Occipital lobe (tissue), 2 donors: ENCODE results near the gene HPSE2. TPM values are rescaled to one million over a fixed set of nuclear protein-coding genes. Genes with fewer than 3 reads are reported as not detected.
"Not testable (repeated sequence)": the region's sequence is repeated elsewhere in the genome, so short reads cannot be mapped to it uniquely, and the experiment has no call there.

Experiments
- DNase-seq: peaks from one replicate; lab custom pipeline; 2025; lab: John Stamatoyannopoulos, UW
- total RNA-seq: library from RNA; depleted of rRNA; stranded (reverse); fragments of >200 nt; gene quantifications from one replicate; pipeline ENCODE4 v1.2.3, GENCODE V29; 2014

HPSE2 gene
- not detected for total RNA-seq

DNA sequence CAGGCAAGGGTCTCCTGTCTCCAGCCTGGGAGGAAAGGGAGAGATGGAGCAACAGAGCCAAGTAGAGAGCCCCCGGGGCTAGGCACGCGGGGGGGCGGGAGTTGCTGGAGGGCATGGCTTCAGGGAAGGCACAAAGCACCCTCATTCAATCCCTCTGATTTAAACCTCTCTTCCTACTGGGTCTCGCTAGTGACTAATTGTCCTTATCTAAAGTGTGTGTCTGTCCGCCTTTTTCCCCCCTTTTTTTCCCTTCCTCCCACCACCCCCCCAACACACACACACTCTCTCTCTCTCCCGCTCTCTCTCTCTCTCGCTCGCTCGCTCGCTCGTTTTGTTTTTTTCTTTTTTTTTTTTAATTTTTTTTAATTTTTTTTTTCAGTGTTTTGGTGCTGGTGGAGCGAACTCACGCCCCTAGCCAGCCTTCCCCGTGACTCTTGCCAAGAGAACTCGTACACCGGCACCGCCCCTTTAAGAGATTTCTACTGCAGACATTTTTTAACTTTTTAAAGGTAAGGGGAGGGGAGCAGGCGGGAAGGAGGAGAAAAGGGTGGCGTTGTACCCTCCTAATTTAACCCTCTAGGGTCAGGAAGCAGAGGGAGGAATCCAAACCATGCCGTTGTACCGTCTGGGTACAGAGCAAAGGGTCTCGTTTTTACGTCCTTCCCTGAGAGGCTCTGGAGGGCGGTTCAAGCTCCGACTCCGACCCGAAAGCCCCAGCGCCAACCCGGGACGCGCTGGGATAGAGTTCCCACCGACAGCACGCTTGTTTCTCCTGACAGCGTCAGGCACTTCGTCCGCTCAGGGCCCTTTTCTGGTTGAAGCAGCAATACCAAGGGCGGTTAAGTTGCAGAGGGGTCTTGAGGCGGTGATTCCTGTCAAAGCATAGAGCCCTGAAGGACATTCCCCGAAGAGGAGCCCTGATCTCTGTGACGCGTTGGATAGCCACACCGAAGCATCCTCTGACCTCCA lies at the start of gene HPSE2:
Gene HPSE2, minus strand, starts transcription at position 195 of the 969 bp plus-strand sequence.
- no peak for DNase-seq

DNA sequence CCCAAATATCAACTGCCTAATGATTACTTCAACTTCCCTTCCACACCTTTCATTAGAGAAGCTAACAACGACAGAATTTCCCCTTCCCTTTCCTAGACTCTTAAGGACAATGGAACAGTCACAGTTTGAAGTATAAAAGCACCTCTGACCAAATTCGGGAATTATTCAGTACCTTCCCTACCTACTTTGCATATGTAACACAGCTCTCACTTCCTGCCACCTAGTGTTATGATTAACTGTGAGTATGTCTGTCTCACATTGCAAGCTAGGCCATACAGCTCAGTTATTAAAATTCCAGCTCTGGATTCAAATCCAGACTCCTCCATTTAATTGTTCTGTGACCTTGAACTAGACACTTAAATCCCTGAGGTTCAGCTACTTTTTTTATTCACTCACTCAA lies 44.8 kb upstream of the HPSE2 start:
- no peak for DNase-seq

DNA sequence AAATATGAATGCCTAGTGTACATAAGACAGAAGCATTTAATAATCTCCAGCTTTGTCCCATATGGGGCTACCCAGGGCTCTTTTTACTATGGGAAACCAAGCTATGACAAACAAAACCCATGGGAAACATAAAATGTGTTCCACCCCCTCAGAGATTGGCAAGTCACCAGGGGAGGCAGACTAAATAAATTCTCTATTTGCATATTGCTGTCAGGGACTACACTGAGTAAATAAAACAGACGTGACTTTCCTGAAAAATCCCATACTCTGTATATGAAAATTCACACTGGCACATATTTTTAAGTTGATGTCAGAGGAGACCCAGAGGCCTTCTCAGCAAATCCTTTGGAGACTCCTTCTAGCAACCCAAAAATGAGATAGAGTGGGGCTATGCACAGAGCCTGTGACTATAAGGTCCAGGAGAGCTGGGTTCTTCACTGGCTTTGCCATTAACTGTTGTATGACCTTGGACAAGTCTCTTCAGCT lies 44.0 kb upstream of the HPSE2 start:
- DNase-seq, result no peak

DNA sequence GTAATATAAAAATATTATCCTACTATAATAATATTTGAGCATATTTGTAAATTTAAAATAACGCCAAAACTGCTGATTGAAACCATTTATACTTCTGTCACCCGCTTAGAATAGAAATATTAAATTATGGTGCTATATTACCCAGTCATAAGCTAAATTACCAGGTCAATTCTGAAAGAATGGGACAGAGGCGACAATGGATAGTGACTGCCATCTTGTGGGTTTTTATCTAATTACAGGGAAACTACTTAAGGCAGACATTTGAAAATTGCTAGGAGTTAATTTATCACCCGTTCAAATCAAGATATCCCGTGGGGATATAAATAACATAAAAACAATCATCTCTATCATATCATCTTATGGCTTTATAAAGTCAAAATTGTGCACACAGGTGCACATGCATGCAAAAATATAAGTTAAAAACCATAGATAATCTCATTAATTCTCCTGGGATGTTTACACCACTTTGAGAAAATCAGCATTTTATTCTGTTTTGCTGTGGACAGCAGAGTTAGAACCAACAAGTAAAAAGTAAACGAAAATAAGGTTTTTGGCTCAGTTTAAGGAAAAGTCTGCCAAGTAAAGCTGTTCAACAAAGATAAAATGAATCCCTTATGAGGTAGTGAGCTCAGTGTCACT lies 41.3 kb upstream of the HPSE2 start:
- no peak for DNase-seq

DNA sequence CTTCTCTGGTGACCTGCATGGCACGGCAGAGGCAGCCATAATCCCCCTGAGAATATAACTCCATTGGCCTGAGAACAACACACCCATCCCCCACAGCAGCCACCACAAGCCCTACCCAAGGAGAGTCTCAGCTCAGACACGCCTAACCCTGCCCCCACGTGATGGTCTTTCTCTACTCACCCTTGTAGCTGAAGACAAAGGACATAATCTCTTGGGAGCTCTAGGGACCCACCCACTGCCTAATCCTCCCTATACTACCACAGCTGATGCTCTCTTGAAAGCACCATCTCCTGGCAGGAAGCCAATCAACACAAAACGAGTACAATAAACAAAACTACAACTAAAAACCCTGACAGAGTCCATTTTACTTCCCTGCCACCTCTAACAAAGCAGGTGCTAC lies 30.7 kb upstream of the HPSE2 start:
- no peak for DNase-seq

DNA sequence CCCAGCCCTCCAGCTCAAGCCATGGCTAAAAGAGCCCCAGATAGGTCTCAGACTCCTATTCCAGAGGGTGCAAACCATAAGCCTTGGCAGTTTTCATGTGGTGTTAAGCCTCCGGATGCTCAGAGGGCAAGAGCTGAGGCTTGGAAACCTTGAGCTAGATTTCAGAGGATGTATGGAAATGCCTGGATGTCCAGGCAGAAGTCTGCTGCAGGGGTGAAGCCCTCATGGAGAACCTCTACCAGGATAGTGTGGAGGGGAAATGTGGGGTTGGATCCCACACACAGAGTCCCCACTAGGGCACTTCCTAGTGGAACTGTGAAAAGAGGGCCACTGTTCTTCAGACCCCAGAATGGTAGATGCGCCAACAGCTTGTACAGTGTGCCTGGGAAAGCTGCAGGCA lies 13.2 kb upstream of the HPSE2 start:
- no peak for DNase-seq

DNA sequence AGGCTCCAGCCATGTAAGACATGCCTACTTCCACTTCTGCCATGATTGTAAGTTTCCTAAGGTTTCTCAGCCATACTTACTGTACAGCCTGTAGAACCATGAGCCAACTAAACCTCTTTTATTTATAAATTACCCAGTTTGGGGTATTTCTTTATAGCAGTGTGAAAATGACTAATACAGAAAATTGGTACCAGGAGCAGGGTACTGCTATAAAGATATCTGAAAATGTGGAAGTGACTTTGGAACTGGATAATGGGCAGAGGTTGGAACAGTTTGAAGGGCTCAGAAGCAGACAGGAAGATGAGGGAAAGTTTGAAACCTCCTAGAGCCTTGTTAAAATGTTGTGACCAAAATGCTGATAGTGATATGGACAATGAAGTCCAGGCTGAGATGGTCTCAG lies 12.2 kb upstream of the HPSE2 start:
- DNase-seq, result not testable (repeated sequence)

DNA sequence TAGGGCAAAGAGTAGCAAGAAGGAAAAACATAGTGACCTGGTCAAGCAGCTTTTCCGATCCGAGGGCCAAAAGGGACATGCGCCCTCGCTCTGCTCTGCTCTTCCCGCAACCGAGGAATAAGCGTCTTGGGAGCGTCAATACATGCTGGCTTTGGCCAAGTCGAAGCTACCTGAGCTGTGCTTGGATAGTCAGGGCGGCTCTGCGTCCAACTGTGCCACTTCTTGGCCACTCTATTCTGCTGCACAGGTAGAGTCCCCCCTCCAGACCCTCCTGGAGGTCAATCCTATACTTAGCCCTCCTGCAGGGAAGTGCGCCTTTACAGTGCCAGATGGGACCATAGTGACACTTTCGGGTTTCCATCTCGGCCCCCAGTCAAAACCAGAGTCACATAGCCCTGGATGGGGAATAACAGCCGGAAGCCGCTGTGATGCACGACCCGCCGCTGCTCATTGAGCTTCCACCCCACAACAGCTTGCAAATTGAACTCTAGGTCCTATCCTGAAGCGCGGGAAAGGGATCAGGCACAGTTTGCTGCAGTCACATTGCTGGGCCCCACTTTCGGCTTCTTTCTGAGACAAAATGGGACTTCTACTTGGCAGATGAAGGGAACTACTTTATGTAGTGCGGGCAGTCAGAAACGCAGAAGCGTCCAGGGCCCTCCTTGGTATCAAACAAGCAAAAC lies 1.1 kb upstream of the HPSE2 start:
- no peak for DNase-seq

DNA sequence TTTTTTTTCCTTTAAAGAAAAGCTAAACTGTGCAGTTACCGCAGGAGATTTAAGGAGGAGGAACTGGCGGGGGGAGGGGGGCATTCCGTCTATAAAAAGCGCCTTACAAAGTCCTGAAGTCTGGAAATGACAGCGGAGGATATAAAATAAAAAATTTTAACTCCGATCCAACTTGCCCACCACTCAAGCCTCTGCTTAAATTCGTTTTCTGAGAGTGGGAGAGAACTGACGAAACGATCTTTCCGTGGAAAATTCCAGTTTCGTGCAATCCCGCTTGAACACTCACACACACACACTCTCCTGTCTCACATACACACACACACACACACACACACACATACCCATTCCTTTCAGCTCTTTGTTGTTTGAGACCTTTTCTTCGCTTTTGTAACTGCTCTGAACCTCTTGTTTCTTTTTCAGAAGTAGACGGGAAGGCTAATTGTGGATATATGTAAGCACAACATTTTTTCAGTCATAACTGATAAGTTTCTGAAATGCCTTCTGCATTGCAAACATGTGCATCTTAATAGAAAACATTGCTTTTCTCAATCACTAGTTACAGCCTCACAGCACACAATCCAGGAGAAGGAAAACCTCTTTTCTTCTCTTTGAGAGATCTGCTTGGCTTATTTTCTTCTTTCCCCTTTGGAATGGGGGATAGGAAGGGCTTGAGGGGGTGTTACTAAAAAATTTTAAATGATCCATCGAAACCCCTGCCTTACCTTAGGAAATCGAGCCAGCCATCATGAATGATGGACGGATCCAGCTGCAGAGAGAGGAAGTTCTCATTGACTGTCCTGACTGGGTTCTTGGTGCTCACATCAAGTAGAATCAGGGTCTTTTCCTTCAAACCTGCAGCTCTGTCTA lies 628 bp downstream of the HPSE2 start:
- DNase-seq, result no peak

DNA sequence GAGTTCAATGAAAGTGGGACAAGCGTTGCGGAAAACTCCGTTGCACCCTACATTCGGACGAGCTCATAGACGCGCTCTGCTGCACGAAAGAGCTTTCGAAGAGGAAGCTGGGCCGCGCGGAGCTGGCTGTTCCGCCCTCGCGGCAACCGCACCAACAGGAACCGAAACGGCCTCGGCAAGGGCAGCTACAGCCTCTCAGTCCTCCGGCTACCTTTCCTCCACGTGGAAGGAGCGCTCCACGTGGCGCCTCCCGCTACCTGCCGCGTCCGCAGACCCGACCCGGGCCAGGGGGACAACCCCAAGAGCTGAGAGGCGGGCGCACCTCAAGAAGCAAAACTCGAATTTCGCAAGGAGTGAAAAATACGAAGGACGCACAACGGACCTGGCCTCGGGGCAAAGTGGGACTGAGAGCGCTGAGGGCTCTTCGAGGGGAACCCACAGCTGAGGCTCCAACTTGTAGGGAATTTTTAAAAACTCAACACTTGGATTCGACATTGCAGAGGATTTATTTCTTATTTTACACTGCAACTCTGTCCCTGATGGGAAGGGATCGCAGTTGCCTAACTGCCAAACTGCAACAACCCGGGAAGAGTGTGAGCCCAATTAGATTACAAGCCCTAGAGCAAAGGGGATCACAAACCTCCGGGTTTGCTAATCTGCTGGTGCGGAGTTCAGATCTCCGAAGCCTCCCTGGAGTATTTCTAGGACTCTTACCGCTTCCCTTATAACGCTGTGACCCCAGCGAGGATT lies 1.4 kb downstream of the HPSE2 start:
- no peak for DNase-seq

DNA sequence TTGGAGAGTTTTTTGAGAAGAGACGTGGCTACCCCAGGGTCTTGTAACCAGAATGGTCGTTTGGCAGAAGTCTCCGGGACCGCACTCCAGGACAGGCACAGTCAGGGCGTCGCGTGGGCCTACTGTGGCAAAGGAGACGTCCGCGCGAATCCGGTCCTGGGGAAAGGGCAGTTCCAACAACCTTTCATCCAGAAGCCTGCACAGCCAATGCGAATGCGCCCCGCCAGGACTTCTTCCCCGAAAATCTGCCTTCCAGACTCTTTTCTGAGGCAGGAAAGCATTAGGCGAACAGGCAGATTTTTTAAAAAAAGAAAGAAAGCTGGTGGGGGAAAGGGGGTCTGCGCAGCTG lies 2.0 kb downstream of the HPSE2 start:
- DNase-seq, result no peak

DNA sequence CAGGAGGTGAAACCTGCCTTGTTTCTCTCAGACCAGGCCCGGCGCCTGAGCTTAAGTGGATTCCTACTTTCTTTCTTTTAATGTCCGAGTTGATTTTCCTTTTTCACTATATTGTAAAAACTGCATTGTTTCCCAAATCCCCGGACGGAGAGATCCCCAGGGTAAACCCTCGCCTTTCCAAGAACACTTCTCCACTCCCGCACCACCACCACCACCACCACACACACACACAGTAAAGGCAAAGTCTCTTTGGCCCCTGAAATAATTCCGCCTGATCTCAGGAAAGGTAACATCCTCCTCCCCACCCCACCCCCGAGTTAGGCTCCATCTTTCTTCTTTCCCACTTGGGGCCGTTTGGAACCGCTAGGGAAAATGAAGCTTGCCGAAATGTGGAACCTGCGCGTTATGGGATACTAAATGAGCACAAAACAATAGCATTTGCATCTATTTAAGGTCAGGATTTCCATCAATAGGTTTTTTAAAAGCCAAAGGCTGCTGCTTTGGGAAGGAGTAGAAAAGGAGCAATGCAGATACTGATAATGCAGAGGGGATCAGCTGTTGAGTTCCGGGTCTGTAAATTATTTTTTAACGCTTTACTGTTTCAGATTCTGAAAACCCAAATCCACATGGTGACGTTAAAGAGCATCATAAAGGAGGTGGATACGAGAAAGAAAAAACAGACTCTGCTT lies 2.5 kb downstream of the HPSE2 start:
- no peak for DNase-seq

DNA sequence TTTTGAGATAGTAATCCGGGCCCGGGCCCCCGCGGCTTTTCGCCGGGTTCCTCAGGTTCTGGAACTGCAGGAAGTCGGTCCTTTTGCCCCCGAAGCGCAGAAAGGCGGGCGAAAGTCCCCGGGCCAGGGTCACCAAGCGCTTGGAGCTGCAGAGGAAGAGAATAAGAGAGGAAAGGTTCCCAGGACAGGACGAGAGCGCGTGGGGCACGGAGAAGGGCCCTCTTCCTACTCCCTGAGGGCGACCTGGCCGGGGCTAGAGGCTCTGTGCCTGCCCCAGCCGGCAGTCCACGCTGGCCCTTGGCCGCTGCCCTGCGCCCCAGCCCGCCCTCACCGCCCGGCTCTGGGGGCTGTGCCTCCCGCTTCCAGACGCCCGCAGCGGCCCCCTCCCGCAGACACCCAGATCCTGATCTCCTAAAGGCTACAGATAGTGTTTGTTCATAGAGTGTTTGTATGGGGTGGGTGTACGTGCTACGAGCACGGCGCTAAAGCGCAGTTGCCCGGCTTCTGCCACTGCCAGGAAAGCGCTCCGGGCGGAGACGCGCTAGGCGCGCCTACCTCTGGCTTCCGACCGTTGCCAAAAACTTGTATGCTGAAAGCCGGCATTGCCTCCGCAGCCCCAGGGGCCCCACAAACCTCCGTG lies 3.2 kb downstream of the HPSE2 start:
- DNase-seq, result no peak

DNA sequence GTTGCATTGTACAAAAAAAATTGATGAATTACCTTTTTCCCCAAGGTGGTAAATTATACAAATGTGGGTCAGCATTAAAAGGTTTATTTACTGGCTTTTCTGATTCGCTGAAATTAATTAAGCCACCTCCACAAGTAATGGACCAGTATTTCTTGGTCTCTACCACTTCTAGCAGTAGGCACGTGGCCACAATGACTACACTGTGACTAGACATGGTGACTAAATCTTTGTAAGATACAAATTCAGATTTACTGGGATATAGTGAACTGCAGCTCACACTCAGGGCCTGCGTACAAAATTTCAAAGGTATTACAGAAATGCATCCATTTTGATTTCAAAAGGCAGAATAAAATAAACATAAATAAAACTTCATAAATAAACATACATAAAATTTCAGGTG lies 10.9 kb downstream of the HPSE2 start:
- DNase-seq, result no peak

DNA sequence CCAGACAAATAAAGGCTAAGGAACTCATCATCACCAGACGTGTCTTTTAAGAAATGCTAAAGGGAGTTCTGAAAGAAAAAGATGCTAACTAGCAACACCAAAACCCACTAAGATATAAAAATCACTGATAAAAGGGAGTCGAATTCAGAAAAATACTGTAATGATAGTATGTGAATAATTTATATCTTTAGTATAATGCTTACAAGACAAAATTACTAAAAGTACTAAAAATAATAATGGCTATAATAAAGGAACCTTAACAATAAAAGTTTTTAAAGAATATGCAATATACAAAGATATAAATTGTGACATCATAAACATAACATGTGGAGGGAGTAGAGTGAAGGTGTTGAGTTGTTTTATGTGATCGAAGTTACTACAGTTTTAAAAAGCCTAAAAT lies 28.3 kb downstream of the HPSE2 start:
- no peak for DNase-seq

DNA sequence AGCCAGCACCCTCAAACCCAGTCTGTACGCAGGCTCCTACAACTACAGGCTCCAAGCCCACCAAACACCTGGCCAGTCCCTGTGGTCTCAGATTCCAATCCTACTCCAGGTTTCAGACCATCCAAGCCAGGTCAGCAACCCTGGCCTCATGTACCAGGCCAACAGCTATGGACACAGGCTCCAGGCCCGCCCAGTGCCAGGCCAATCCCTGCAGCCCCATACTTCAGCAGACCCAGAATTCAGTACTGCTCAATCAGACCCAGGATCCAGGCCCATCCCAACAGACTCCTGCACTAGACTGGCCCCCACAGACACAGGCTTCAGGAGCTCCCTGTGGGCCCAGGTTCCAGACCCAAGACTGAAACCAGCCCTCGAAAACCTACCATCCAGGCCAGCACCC lies 32.3 kb downstream of the HPSE2 start:
- no peak for DNase-seq

DNA sequence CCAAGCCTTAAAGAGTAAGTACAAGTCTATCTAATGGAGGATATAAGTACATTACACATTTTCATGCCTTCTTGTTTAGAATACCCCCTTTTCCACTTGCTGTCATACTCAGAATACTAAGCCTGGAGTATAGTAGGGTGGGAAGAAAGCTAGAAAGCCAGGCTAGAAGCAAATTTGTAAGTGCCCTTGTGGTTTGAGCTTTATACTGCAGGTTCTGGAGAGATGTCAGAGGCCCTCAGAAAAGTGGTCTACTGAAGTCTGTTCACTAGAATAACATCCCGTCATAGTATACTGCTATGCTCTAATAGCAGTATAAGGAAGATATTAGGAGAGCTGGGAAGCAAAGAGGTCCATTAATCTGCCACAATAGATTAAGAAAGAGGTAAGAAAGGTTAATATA lies 62.7 kb downstream of the HPSE2 start:
- DNase-seq, result no peak

DNA sequence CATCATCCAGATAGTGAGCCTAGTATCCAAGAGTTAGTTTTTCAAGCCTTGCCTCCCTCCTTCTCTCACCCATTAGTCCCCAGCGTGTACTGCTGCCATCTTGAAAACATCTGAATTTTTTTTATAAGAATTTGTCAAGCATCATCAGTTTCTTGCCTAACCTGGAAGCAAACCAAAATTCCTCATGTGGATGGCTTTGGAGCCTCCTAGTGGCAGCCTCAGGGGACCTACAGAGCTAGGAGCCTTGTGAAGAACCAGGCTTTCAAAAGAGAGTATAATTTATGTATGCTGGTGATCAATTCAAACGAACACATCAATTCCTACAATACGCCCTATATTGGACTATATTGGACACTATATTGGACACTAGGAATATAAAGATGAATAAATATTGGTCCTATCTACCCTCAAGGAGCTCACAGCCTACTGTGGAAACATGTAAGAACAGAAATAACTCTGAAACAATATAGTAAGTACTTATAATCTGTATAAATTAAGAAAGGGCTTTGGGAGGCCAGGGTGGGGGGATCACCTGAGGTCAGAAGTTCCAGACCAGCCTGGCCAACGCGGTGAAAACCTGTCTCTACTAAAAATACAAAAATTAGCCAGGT lies 63.4 kb downstream of the HPSE2 start:
- no peak for DNase-seq

DNA sequence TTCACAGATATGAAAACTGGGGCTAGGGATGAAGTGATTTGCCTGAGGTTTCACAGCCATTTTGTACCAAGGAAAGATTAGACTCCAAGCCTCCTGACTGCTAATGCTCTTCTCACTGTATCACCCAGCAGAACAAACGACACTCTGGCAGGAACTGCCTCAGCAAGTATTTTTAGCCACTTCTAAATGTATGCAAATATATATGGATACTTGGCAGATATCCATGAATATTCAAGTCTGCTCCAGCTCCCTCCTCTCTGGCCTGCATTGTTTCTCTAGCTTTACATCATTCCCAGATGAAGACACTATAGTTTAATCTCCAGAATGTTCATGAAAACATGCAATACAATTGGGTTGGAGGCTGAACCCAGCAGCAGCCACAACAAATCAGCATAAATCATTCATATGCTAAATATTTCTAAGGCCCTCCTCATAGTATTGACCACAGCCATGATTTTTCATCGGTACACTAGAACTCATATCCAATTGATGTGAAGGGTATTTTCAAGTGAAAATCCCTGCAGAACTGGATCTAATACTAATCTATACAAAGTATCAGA lies 65.5 kb downstream of the HPSE2 start:
- DNase-seq, result no peak
